ENCODE results near the gene MAEL.

MAEL gene

GRCh38 chr1:166988974-166989515, at the start of gene MAEL:
TSS of gene MAEL (plus strand) at chr1:166989280. CDS start at chr1:166989353, 73 bp downstream.
- Histone ChIP-seq H3K9me3 (ENCODE audit: low read length) (no peaks in the 10 kb centered on the region), H3K4me1 (ENCODE audit: insufficient read depth, low read length, severe bottlenecking) (no peaks in the 10 kb centered on the region), H4K20me1 (ENCODE audit: insufficient read depth, low read length) (no peaks in the 10 kb centered on the region), H3F3A (ENCODE audit: insufficient read depth, low read length) (no peaks in the 10 kb centered on the region), H3K27ac (ENCODE audit: low read depth, low read length, poor library complexity, severe bottlenecking) (no peak within 1 kb of the TSS), H2AFZ (ENCODE audit: low read length) (no peak within 1 kb of the TSS), H3K9me2 (ENCODE audit: low read depth, low read length) (no peaks in the 10 kb centered on the region), H3K36me3 (ENCODE audit: insufficient read depth, low read length) (no peaks in the 10 kb centered on the region), H3K27me3 (ENCODE audit: insufficient read depth, low read length) (no peaks in the 10 kb centered on the region), H3K79me2 (ENCODE audit: insufficient read depth, low read length) (no peaks in the 10 kb centered on the region), H3K4me3 (ENCODE audit: low read depth, low read length, poor library complexity, severe bottlenecking) (no peak within 1 kb of the TSS), H3K4me2 (ENCODE audit: low read length) (no peak within 1 kb of the TSS), H3K9ac (ENCODE audit: low read length) (no peak within 1 kb of the TSS)
- no peak for TF ChIP-seq EZH2 (IDR thresholded peaks at IDR 0.05; ENCODE audit: borderline replicate concordance, low read length)
- no peak for TF ChIP-seq CTCF (IDR thresholded peaks at IDR 0.05; ENCODE audit: low read length)

GRCh38 chr1:166939741-166940375, 49.2 kb upstream of the MAEL start:
- Histone ChIP-seq H3K9me2 (ENCODE audit: low read depth, low read length) (no peaks in the 10 kb centered on the region), H3K4me1 (ENCODE audit: insufficient read depth, low read length, severe bottlenecking) (no peaks in the 10 kb centered on the region), H3K27me3 (ENCODE audit: insufficient read depth, low read length) (no peaks in the 10 kb centered on the region), H3K27ac (ENCODE audit: low read depth, low read length, poor library complexity, severe bottlenecking) (no peak overlapping the region), H3F3A (ENCODE audit: insufficient read depth, low read length) (no peaks in the 10 kb centered on the region), H3K4me3 (ENCODE audit: low read depth, low read length, poor library complexity, severe bottlenecking) (no peak overlapping the region), H3K79me2 (ENCODE audit: insufficient read depth, low read length) (no peaks in the 10 kb centered on the region), H2AFZ (ENCODE audit: low read length) (no peak overlapping the region), H3K9me3 (ENCODE audit: low read length) (no peaks in the 10 kb centered on the region), H3K9ac (ENCODE audit: low read length) (no peak overlapping the region), H3K4me2 (ENCODE audit: low read length) (no peak overlapping the region), H4K20me1 (ENCODE audit: insufficient read depth, low read length) (no peaks in the 10 kb centered on the region), H3K36me3 (ENCODE audit: insufficient read depth, low read length) (no peaks in the 10 kb centered on the region)
- TF ChIP-seq CTCF (IDR thresholded peaks at IDR 0.05; ENCODE audit: low read length), result no peak
- TF ChIP-seq EZH2 (IDR thresholded peaks at IDR 0.05; ENCODE audit: borderline replicate concordance, low read length), result no peak

GRCh38 chr1:166944186-166944967, 44.7 kb upstream of the MAEL start:
- Histone ChIP-seq H3K4me2 (ENCODE audit: low read length) (no peak overlapping the region), H3F3A (ENCODE audit: insufficient read depth, low read length) (no peaks in the 10 kb centered on the region), H3K27me3 (ENCODE audit: insufficient read depth, low read length) (peaks cover 4% of the 10 kb centered on the region; the same call in 1 of the 2 replicates), H3K4me1 (ENCODE audit: insufficient read depth, low read length, severe bottlenecking) (no peaks in the 10 kb centered on the region), H3K36me3 (ENCODE audit: insufficient read depth, low read length) (no peaks in the 10 kb centered on the region), H3K4me3 (ENCODE audit: low read depth, low read length, poor library complexity, severe bottlenecking) (no peak overlapping the region), H3K27ac (ENCODE audit: low read depth, low read length, poor library complexity, severe bottlenecking) (no peak overlapping the region), H3K9ac (ENCODE audit: low read length) (no peak overlapping the region), H3K9me2 (ENCODE audit: low read depth, low read length) (no peaks in the 10 kb centered on the region), H2AFZ (ENCODE audit: low read length) (no peak overlapping the region), H4K20me1 (ENCODE audit: insufficient read depth, low read length) (no peaks in the 10 kb centered on the region), H3K9me3 (ENCODE audit: low read length) (no peaks in the 10 kb centered on the region), H3K79me2 (ENCODE audit: insufficient read depth, low read length) (no peaks in the 10 kb centered on the region)
- no peak for TF ChIP-seq CTCF (IDR thresholded peaks at IDR 0.05; ENCODE audit: low read length)
- no peak for TF ChIP-seq EZH2 (IDR thresholded peaks at IDR 0.05; ENCODE audit: borderline replicate concordance, low read length)

All from OCI-LY1 (cell line).